Aorta (tissue), 5 donors: Measurements from ENCODE around the gene DSCAML1. TPM values are rescaled to one million over a fixed set of nuclear protein-coding genes. Genes with fewer than 3 reads are reported as not detected.

ENCODE experiments used
- ATAC-seq: fragments of 200-7000 bp; cut with Tn5 transposase; one replicate; pipeline ENCODE4 v1.9.1; 2022; ENCODE audit warnings: moderate library complexity; ENCODE audit not compliant: low FRiP score
- DNase-seq, 2 donors: peaks; one replicate each; pipeline ENCODE4 v3.0.0-alpha.2; 2020
- H3K27ac ChIP-seq, 2 donors: one replicate each; pipeline ENCODE4 v1.5.1; 2013; ENCODE audit warnings: low read length in 2 of 2, mild to moderate bottlenecking in 2 of 2, moderate library complexity in 2 of 2, control low read depth in 1 of 2, inconsistent platforms in 1 of 2, low read depth in 1 of 2
- H3K27me3 ChIP-seq, 2 donors: one replicate each; pipeline ENCODE4 v1.6.1; 2013; ENCODE audit warnings: control low read depth in 1 of 2, low read length in 1 of 2, mild to moderate bottlenecking in 1 of 2, moderate library complexity in 1 of 2; ENCODE audit not compliant: insufficient read depth in 2 of 2, control insufficient read depth in 1 of 2
- H3K36me3 ChIP-seq, 2 donors: one replicate each; pipeline ENCODE4 v1.6.1; 2013; ENCODE audit warnings: control low read depth in 1 of 2, low read length in 1 of 2, mild to moderate bottlenecking in 1 of 2; ENCODE audit not compliant: insufficient read depth in 2 of 2, control insufficient read depth in 1 of 2
- H3K4me1 ChIP-seq, 2 donors: one replicate each; pipeline ENCODE4 v1.6.1; 2013; ENCODE audit warnings: low read length in 2 of 2, control low read depth in 1 of 2, mild to moderate bottlenecking in 1 of 2, moderate library complexity in 1 of 2; ENCODE audit not compliant: insufficient read depth in 2 of 2, control insufficient read depth in 1 of 2
- H3K4me3 ChIP-seq, 2 donors: one replicate each; pipeline ENCODE4 v1.5.1; 2013; ENCODE audit warnings: low read length in 2 of 2, control low read depth in 1 of 2, mild to moderate bottlenecking in 1 of 2
- H3K9me3 ChIP-seq: one replicate; pipeline ENCODE4 v1.6.1; 2013; ENCODE audit warnings: mild to moderate bottlenecking, low read length; ENCODE audit not compliant: control insufficient read depth
- WGBS, 2 donors: extraction: QIAGEN DNeasy Blood & Tissue Kit; methylation state at CpG; one replicate each; pipeline ENCODE4 v1.1.7; 2013; 5-methylcytosine and 5-hydroxymethylcytosine counted together
- intact Hi-C, 2 donors: fragments of 100-400 bp; cut with DNase I; formaldehyde crosslinking; loops; one replicate each; pipeline versions ENCODE4 v1.14.2 to v1.15.0; 2022
- polyA plus RNA-seq, 2 donors: library from polyadenylated mRNA; stranded (reverse); fragments of 200-250 nt; gene quantifications; one replicate each; pipeline ENCODE4 v1.2.3, GENCODE V29; 2013
- total RNA-seq, 2 donors: library from RNA; stranded (reverse); fragmentation: NEBNext Ultra II Directional; extraction: Animal tissue kit (Norgen Biotek cat#: 25700); gene quantifications; one replicate each; pipeline ENCODE4 v1.2.1, GENCODE V29; 2021
- donor health status: healthy with polysubstance abuse.
- donor health status: Bipolar disorder and iron deficiency.
- donor health status: DM: no; HTN: no; CAD: no.
- donor health status: DM: no; HTN: no; CAD: no.
- donor health status: DM: yes; HTN: yes; CAD: no.

Gene DSCAML1
- total and polyA plus RNA-seq, 4 donors = 0.13 to 2.2 (median 0.58) TPM; not detected in 1

- DNase-seq (peak in 1 of 2 donors; percentile 33), ATAC-seq (no peak)
- Histone ChIP-seq H3K36me3 (no peaks in the 10 kb centered on the region), H3K4me1 (no peaks in the 10 kb centered on the region), H3K27me3 (no peaks in the 10 kb centered on the region), H3K27ac (no peak overlapping the region), H3K4me3 (no peak overlapping the region), H3K9me3 (no peaks in the 10 kb centered on the region)
- intact Hi-C loops = no loop called here
- 86 to 87% methylated on average over 14 of the region's 14 CpGs for WGBS, 2 donors
Observed at GRCh38 chr11:117423046-117423575, 373.9 kb downstream of the DSCAML1 start.

DNA sequence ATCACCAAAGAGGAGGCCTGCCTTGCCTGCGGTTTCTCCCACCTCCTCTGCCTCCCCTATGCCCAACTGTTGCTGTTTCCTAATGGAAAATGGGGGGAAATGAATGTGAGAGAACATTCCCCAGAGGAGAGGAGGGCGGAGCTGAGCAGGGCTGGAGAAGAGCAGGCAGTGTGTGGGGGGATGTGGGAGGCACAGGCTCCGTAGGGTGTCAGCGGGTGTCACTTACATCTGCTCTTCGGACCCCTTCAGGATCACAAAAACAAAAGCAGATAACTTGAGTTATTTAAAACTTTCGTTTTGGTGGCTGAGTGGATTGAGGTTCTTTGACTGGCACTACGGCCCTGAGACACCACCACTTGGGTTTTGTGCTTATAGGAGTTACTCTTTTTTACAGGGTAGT, 375.5 kb downstream of the DSCAML1 start:
- Histone ChIP-seq H3K27me3 (no peaks in the 10 kb centered on the region), H3K36me3 (no peaks in the 10 kb centered on the region), H3K4me3 (no peak overlapping the region), H3K27ac (no peak overlapping the region), H3K4me1 (no peaks in the 10 kb centered on the region), H3K9me3 (no peaks in the 10 kb centered on the region)
- intact Hi-C loops = no loop called here
- WGBS, 2 donors = 79 to 82% methylated on average over 7 of the region's 7 CpGs
- ATAC-seq (no peak), DNase-seq (peak in 1 of 2 donors; percentile 19)

- intact Hi-C loops = no loop called here
- H3K4me1 ChIP-seq = no peaks in the 10 kb centered on the region
- no peaks in the 10 kb centered on the region for H3K27me3 ChIP-seq
- 86% methylated on average over 13 of the region's 13 CpGs for WGBS, 2 donors
- ATAC-seq (no peak), DNase-seq (peak in 1 of 2 donors; percentile 57)
- no peak overlapping the region for H3K27ac ChIP-seq
- no peaks in the 10 kb centered on the region for H3K36me3 ChIP-seq
- no peak overlapping the region for H3K4me3 ChIP-seq
- H3K9me3 ChIP-seq = no peaks in the 10 kb centered on the region
Observed at GRCh38 chr11:117421041-117421440, 376.0 kb downstream of the DSCAML1 start.

DNA sequence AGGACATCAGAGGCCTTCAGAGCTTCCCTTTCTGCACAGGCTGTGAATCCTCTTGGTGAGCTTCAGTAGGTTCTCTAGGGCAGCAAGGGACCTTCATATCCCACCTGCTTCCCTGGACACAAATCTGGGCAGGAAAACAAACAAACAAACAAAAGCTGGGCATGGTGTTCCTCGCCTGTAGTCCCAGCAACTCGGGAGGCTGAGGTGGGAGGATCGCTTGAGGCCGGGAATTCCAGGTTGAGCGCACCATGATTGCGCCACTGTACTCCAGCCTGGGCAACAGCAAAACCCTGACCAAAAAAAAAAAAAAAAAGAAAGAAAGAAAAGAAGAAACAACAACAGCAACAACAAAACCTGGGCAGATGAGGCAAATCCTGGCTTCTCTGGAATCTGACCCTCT, 376.4 kb downstream of the DSCAML1 start:
- intact Hi-C loops = no loop called here
- no peaks in the 10 kb centered on the region for H3K4me1 ChIP-seq
- WGBS, 2 donors = 93 to 94% methylated on average over 6 of the region's 6 CpGs
- peak in 1 of 2 donors; percentile 9 for DNase-seq
- no peaks in the 10 kb centered on the region for H3K9me3 ChIP-seq
- ATAC-seq = no peak
- no peaks in the 10 kb centered on the region for H3K36me3 ChIP-seq
- no peaks in the 10 kb centered on the region for H3K27me3 ChIP-seq
- H3K4me3 ChIP-seq = no peak overlapping the region
- no peak overlapping the region for H3K27ac ChIP-seq

DNA sequence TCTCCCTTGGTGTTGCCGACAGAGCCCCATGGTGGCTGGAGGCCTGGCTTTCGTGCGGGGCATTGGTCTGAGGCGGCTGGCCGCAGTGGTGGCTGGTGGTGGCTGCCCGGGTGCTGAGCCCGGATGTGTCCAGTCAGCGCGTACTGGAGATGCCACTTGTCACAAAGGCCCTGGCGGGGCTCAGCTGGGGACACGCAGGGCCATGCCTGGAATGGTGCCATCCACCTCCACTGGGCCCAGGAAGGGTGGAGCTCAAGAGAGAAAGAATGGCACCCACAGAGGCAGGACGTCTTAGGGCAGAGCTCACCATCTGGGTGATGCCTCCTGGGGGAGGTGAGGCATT, 376.9 kb downstream of the DSCAML1 start:
- WGBS, 2 donors = 80% methylated on average over 12 of the region's 12 CpGs
- Histone ChIP-seq H3K27me3 (no peaks in the 10 kb centered on the region), H3K36me3 (no peaks in the 10 kb centered on the region), H3K4me3 (no peak overlapping the region), H3K27ac (no peak overlapping the region), H3K9me3 (no peaks in the 10 kb centered on the region), H3K4me1 (no peaks in the 10 kb centered on the region)
- intact Hi-C loops = no loop called here
- DNase-seq = peak in 1 of 2 donors; percentile 59
- no peak for ATAC-seq

GRCh38 chr11:117419482-117420142, 377.4 kb downstream of the DSCAML1 start:
- Histone ChIP-seq H3K9me3 (no peaks in the 10 kb centered on the region), H3K27ac (no peak overlapping the region), H3K4me1 (no peaks in the 10 kb centered on the region), H3K4me3 (no peak overlapping the region), H3K27me3 (no peaks in the 10 kb centered on the region), H3K36me3 (no peaks in the 10 kb centered on the region)
- 76 to 79% methylated on average over 12 of the region's 12 CpGs for WGBS, 2 donors
- intact Hi-C loops = no loop called here
- ATAC-seq = no peak
- peak in 1 of 2 donors; percentile 57 for DNase-seq

GRCh38 chr11:117418737-117419481, 378.1 kb downstream of the DSCAML1 start:
- no peaks in the 10 kb centered on the region for H3K4me1 ChIP-seq
- ATAC-seq (no peak), DNase-seq (peak in 1 of 2 donors; percentile 42)

GRCh38 chr11:117417856-117418255, 379.2 kb downstream of the DSCAML1 start:
- Histone ChIP-seq H3K36me3 (peaks cover 0 to under 1% of the 10 kb centered on the region in 2 donors), H3K27me3 (no peaks in the 10 kb centered on the region), H3K4me1 (no peaks in the 10 kb centered on the region), H3K4me3 (no peak overlapping the region), H3K9me3 (no peaks in the 10 kb centered on the region), H3K27ac (no peak overlapping the region)
- intact Hi-C loops = no loop called here
- peak in 1 of 2 donors; percentile 41 for DNase-seq
- 79 to 80% methylated on average over 12 of the region's 12 CpGs for WGBS, 2 donors
- no peak for ATAC-seq

More at GRCh38 chr11:117418737-117419481, 378.1 kb downstream of the DSCAML1 start:
- Histone ChIP-seq H3K9me3 (no peaks in the 10 kb centered on the region), H3K36me3 (no peaks in the 10 kb centered on the region), H3K27me3 (no peaks in the 10 kb centered on the region), H3K27ac (no peak overlapping the region), H3K4me3 (no peak overlapping the region)
- intact Hi-C loops = no loop called here
- 80 to 83% methylated on average over 9 to 12 of the region's 12 CpGs for WGBS, 2 donors
